K562 (cell line): ENCODE results near the gene LY6G6F. TPM values are rescaled to one million over a fixed set of nuclear protein-coding genes. Genes with fewer than 3 reads are reported as not detected.

Experiments
- ATF1 ChIP-seq, 2 experiments: fragments of 450-650 bp in 1 of 2; IDR thresholded peaks; 2 replicates each; pipeline ENCODE4 v1.6.1; 2016; ENCODE audit warnings: missing compliant biosample characterization in 1 of 2, missing genetic modification characterization in 1 of 2
- FOXJ3 ChIP-seq: sonication (generic); formaldehyde crosslinking; IDR thresholded peaks from 2 replicates; pipeline ENCODE4 v1.4.0; 2020; ENCODE audit warnings: mild to moderate bottlenecking, missing genetic modification reagents
- GTF3C2 ChIP-seq: IDR thresholded peaks from 3 replicates; pipeline ENCODE4 v1.6.1; 2011; ENCODE audit warnings: borderline replicate concordance, mild to moderate bottlenecking, moderate library complexity; ENCODE audit not compliant: insufficient read length; ENCODE audit errors: extremely low read depth
- HINFP ChIP-seq: fragments of 450-650 bp; conservative IDR thresholded peaks from 2 replicates; pipeline ENCODE4 v1.6.1; 2016; ENCODE audit warnings: missing genetic modification characterization, low read depth, mild to moderate bottlenecking, control low read depth, missing compliant biosample characterization
- POLR3G ChIP-seq: IDR thresholded peaks from 2 replicates; pipeline ENCODE4 v1.6.1; 2011; ENCODE audit not compliant: insufficient read length, insufficient replicate concordance; ENCODE audit errors: extremely low read depth
- RBBP5 ChIP-seq: fragments of 200-600 bp; sonication (generic); IDR thresholded peaks from 2 replicates; pipeline ENCODE4 v1.6.1; 2012; ENCODE audit warnings: borderline replicate concordance, mild to moderate bottlenecking, low read length, control low read depth, inconsistent platforms; ENCODE audit not compliant: insufficient read depth, poor library complexity, severe bottlenecking
- SIN3A ChIP-seq, 2 experiments: fragments of 150-350 bp in 1 of 2; IDR thresholded peaks; 2 replicates each; pipeline ENCODE4 v1.6.1; 2011 to 2016; ENCODE audit warnings: borderline replicate concordance in 2 of 2, low read depth in 2 of 2, low read length in 2 of 2, mild to moderate bottlenecking in 2 of 2, moderate library complexity in 2 of 2; ENCODE audit not compliant: control insufficient read depth in 1 of 2
- SLC30A9 ChIP-seq: fragments of 250-450 bp; sonication (Bioruptor Pico); IDR thresholded peaks from 2 replicates; pipeline ENCODE4 v1.8.0; 2022; ENCODE audit warnings: mild to moderate bottlenecking, moderate library complexity
- STAG1 ChIP-seq: sonication (generic); formaldehyde crosslinking; IDR thresholded peaks from 2 replicates; pipeline ENCODE4 v1.5.0; 2020; ENCODE audit warnings: missing genetic modification reagents, borderline replicate concordance
- STAT5A ChIP-seq: IDR thresholded peaks from 2 replicates; pipeline ENCODE4 v1.6.1; 2012; ENCODE audit warnings: low read length, inconsistent platforms, borderline replicate concordance
- TEAD2 ChIP-seq: fragments of 450-650 bp; IDR thresholded peaks from 2 replicates; pipeline ENCODE4 v1.6.1; 2016; ENCODE audit warnings: missing genetic modification characterization, control low read depth, missing compliant biosample characterization
- ZKSCAN3 ChIP-seq: fragments of 250-450 bp; sonication (Bioruptor Pico); IDR thresholded peaks from 2 replicates; pipeline ENCODE4 v1.4.0; 2020
- ZNF239 ChIP-seq: fragments of 250-450 bp; sonication (Bioruptor Pico); IDR thresholded peaks from 2 replicates; pipeline ENCODE4 v1.4.0; 2020; ENCODE audit warnings: mild to moderate bottlenecking
- ZNF3 ChIP-seq: fragments of 250-450 bp; sonication (Bioruptor Pico); IDR thresholded peaks from 2 replicates; pipeline ENCODE4 v1.5.0; 2021; ENCODE audit warnings: mild to moderate bottlenecking, moderate library complexity
- ZNF507 ChIP-seq: conservative IDR thresholded peaks from 2 replicates; pipeline ENCODE4 v1.6.1; 2017; ENCODE audit warnings: missing genetic modification characterization, missing compliant biosample characterization
- ZZZ3 ChIP-seq: fragments of 450-650 bp; IDR thresholded peaks from 2 replicates; pipeline ENCODE4 v1.6.1; 2016; ENCODE audit warnings: antibody characterized with exemption, mild to moderate bottlenecking, moderate library complexity
- polyA plus RNA-seq, 8 experiments: library from polyadenylated mRNA; depleted of rRNA in 4 of 8; stranded (reverse) in 5 of 8; unstranded in 3 of 8; fragments of >200 nt; fragmentation: Nextera tagmentation in 2 of 8; fragmentation: Illumina TruSeq in 1 of 8; extraction: Ambion mirVana in 2 of 8; extraction: Trizol in 1 of 8; gene quantifications; 2 replicates each; pipeline versions ENCODE4 v1.2.1 to v1.2.3, GENCODE V29; 2011 to 2014; ENCODE audit warnings: inconsistent platforms in 1 of 8, missing spikeins in 1 of 8
- total RNA-seq, 7 experiments: library from RNA; depleted of rRNA in 6 of 7; stranded (reverse); fragments of >200 nt in 6 of 7; fragmentation: Illumina TruSeq in 2 of 7; extraction: Trizol in 2 of 7; gene quantifications; 2 replicates each; pipeline versions ENCODE4 v1.2.1 to v1.2.3, GENCODE V29; 2011 to 2021; ENCODE audit warnings: low replicate concordance in 1 of 7
- TF ChIP-seq, protein P1 (sequence below): fragments of 450-650 bp; formaldehyde crosslinking; IDR thresholded peaks from 2 replicates; pipeline ENCODE4 v1.4.0; 2020; ENCODE audit warnings: mild to moderate bottlenecking, moderate library complexity
- TF ChIP-seq, protein P2 (sequence below): fragments of 450-650 bp; IDR thresholded peaks from 2 replicates; pipeline ENCODE4 v1.6.1; 2017; ENCODE audit warnings: antibody characterized with exemption

The LY6G6F gene
- total and polyA plus RNA-seq, 9 of the 15 experiments (the other 6 are each of a cell fraction or from before 2014, with no cell fraction given), result 0.14 to 0.50 (median 0.28) TPM; not detected in 2

DNA sequence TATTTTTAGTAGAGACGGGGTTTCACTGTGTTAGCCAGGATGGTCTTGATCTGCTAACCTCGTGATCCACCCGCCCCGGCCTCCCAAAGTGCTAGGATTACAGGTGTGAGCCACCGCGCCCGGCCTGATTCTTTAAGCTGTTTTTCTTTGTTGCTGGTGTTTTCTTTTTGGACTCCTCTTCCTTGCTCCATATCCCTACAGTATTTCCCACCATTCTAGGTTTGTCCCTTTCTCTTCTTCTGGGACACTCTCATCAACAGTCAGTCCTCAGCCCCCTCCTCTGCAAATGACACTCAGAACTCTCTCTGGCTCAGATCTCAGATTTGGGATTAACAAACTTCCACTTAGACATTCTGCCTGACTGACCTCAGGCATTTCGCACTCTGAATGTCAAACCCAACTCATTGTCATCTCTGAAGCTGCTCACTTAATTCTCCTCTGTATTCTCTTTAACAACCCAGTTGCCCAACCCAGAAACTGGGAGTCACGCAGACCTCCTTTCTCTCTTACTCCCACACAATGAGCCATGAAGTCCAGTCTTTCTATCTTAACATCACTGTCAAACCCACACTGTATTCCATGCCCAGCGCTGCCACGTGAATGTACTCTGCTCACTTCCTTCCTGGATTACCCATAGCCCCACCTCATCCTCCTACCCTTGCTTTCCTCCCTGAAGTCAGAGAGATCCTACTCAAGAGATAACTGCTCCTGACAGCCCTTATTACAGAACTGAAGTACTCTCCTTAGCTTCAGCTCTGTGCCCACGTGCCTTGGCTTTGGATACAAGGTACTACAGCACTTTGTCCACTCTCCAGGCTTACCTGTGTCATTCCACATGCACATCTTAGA, 19.1 kb downstream of the LY6G6F start (continued):
- TF ChIP-seq, protein P1, sequence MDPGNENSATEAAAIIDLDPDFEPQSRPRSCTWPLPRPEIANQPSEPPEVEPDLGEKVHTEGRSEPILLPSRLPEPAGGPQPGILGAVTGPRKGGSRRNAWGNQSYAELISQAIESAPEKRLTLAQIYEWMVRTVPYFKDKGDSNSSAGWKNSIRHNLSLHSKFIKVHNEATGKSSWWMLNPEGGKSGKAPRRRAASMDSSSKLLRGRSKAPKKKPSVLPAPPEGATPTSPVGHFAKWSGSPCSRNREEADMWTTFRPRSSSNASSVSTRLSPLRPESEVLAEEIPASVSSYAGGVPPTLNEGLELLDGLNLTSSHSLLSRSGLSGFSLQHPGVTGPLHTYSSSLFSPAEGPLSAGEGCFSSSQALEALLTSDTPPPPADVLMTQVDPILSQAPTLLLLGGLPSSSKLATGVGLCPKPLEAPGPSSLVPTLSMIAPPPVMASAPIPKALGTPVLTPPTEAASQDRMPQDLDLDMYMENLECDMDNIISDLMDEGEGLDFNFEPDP, result no peak
- TF ChIP-seq GTF3C2, result no peak
- TF ChIP-seq HINFP (tag), result peak; percentile 50; the same call in 1 of the 2 replicates
- no peak for TF ChIP-seq STAT5A
- no peak for TF ChIP-seq TEAD2 (tag)
- TF ChIP-seq ZKSCAN3 (CRISPR knock-in tag), result no peak
- TF ChIP-seq POLR3G, result no peak
- TF ChIP-seq SLC30A9 (CRISPR knock-in tag), result no peak
- no peak for TF ChIP-seq STAG1 (CRISPR knock-in tag)
- peak; percentile 43 for TF ChIP-seq RBBP5
- TF ChIP-seq FOXJ3 (CRISPR knock-in tag), result no peak; the same call in 1 of the 2 replicates
- no peak for TF ChIP-seq ZNF3 (CRISPR knock-in tag)
- TF ChIP-seq ZZZ3, result no peak
- no peak for TF ChIP-seq ATF1 (CRISPR knock-in tag; IDR thresholded peaks at IDR 0.05)
- TF ChIP-seq ATF1 (tag; IDR thresholded peaks at IDR 0.05), result peak; percentile 68
- no peak for TF ChIP-seq ZNF507 (tag)
- TF ChIP-seq SIN3A (IDR thresholded peaks at IDR 0.05; ENCODE audit: borderline replicate concordance in 2 of 2, control insufficient read depth in 1 of 2, low read depth in 2 of 2, low read length in 2 of 2), result peak in 1 of 2 experiments; percentile 57; a peak in 1 of 4 replicates
- peak; percentile 67 for TF ChIP-seq ZNF239 (CRISPR knock-in tag)
- TF ChIP-seq, protein P2, sequence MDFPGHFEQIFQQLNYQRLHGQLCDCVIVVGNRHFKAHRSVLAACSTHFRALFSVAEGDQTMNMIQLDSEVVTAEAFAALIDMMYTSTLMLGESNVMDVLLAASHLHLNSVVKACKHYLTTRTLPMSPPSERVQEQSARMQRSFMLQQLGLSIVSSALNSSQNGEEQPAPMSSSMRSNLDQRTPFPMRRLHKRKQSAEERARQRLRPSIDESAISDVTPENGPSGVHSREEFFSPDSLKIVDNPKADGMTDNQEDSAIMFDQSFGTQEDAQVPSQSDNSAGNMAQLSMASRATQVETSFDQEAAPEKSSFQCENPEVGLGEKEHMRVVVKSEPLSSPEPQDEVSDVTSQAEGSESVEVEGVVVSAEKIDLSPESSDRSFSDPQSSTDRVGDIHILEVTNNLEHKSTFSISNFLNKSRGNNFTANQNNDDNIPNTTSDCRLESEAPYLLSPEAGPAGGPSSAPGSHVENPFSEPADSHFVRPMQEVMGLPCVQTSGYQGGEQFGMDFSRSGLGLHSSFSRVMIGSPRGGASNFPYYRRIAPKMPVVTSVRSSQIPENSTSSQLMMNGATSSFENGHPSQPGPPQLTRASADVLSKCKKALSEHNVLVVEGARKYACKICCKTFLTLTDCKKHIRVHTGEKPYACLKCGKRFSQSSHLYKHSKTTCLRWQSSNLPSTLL, result no peak
